Posterior vena cava (tissue), 2 donors: ENCODE data around the gene BLNK. TPM values are rescaled to one million over a fixed set of nuclear protein-coding genes. Genes with fewer than 3 reads are reported as not detected.

Experiments
- DNase-seq: peaks from one replicate; pipeline ENCODE4 v3.0.0-alpha.2; 2020; ENCODE audit warnings: low spot score
- intact Hi-C, 2 donors: fragments of 100-400 bp; cut with DNase I; formaldehyde crosslinking; loops; one replicate each; pipeline versions ENCODE4 v1.14.1 to v1.14.2; 2022 to 2023
- total RNA-seq, 2 donors: library from RNA; stranded (reverse); fragmentation: NEBNext Ultra II Directional; extraction: Animal tissue kit (Norgen Biotek cat#: 25700); gene quantifications; one replicate each; pipeline ENCODE4 v1.2.1, GENCODE V29; 2021
- donor health status: DM: yes; HTN: yes; CAD: no.
- donor health status: DM: yes; HTN: yes; CAD: no.

BLNK gene
- total RNA-seq, 2 donors from 2014 or later, result 3.2 to 4.1 TPM

GRCh38 chr10:96268341-96268909 lies 2.9 kb downstream of the BLNK start:
- no peak for DNase-seq
- intact Hi-C loops, result no loop called here

GRCh38 chr10:96267234-96267705 lies 4.1 kb downstream of the BLNK start:
- intact Hi-C loops, result loop anchor here in 1 of 2 donors (2.0 kb wide), 1 partner anchor 74 kb away; no protein-coding TSS in a partner anchor
- DNase-seq, result no peak

- no peak for DNase-seq
- intact Hi-C loops, result loop anchor here in 1 of 2 donors (2.0 kb wide), 1 partner anchor 73 kb away; no protein-coding TSS in a partner anchor
Observed at GRCh38 chr10:96266118-96266770, 5.1 kb downstream of the BLNK start.

GRCh38 chr10:96264938-96265337 lies 6.4 kb downstream of the BLNK start:
- no peak for DNase-seq
- intact Hi-C loops, result no loop called here

- intact Hi-C loops, result no loop called here
- DNase-seq, result no peak
Observed at GRCh38 chr10:96263669-96264068, 7.7 kb downstream of the BLNK start.

GRCh38 chr10:96263176-96263575 lies 8.2 kb downstream of the BLNK start:
- no peak for DNase-seq
- intact Hi-C loops, result no loop called here

- no peak for DNase-seq
- intact Hi-C loops, result no loop called here
Observed at GRCh38 chr10:96261930-96262329, 9.4 kb downstream of the BLNK start.

- intact Hi-C loops, result no loop called here
- no peak for DNase-seq
Observed at GRCh38 chr10:96261132-96261531, 10.2 kb downstream of the BLNK start.

- intact Hi-C loops, result no loop called here
- DNase-seq, result no peak
Observed at GRCh38 chr10:96260014-96260413, 11.4 kb downstream of the BLNK start.

GRCh38 chr10:96259150-96259549 lies 12.2 kb downstream of the BLNK start:
- intact Hi-C loops, result loop anchor here in 1 of 2 donors (10.0 kb wide), 1 partner anchor 556 kb away; no protein-coding TSS in a partner anchor
- DNase-seq, result no peak

- no peak for DNase-seq
- intact Hi-C loops, result loop anchor here in 1 of 2 donors (10.0 kb wide), 1 partner anchor 557 kb away; no protein-coding TSS in a partner anchor
Observed at GRCh38 chr10:96257944-96258343, 13.4 kb downstream of the BLNK start.

GRCh38 chr10:96255549-96256333 lies 15.6 kb downstream of the BLNK start:
- no peak for DNase-seq
- intact Hi-C loops, result loop anchor here in 1 of 2 donors (10.0 kb wide), 1 partner anchor 559 kb away; no protein-coding TSS in a partner anchor

GRCh38 chr10:96254976-96255375 lies 16.4 kb downstream of the BLNK start:
- no peak for DNase-seq
- intact Hi-C loops, result loop anchor here in 1 of 2 donors (10.0 kb wide), 1 partner anchor 560 kb away; no protein-coding TSS in a partner anchor

- DNase-seq, result no peak
- intact Hi-C loops, result loop anchor here in 1 of 2 donors (10.0 kb wide), 1 partner anchor 562 kb away; no protein-coding TSS in a partner anchor
Observed at GRCh38 chr10:96252730-96253129, 18.6 kb downstream of the BLNK start.

- DNase-seq, result no peak
- intact Hi-C loops, result loop anchor here in 1 of 2 donors (10.0 kb wide), 1 partner anchor 564 kb away; no protein-coding TSS in a partner anchor
Observed at GRCh38 chr10:96250349-96250748, 21.0 kb downstream of the BLNK start.

- DNase-seq, result no peak
- intact Hi-C loops, result no loop called here
Observed at GRCh38 chr10:96249264-96249663, 22.1 kb downstream of the BLNK start.

GRCh38 chr10:96244354-96244753 lies 27.0 kb downstream of the BLNK start:
- no peak for DNase-seq
- intact Hi-C loops, result no loop called here

- DNase-seq, result no peak
- intact Hi-C loops, result no loop called here
Observed at GRCh38 chr10:96243296-96243695, 28.1 kb downstream of the BLNK start.

GRCh38 chr10:96242822-96243221 lies 28.5 kb downstream of the BLNK start:
- DNase-seq, result no peak
- intact Hi-C loops, result no loop called here
